ENCODE measurements around the gene RNF167. TPM values are rescaled to one million over a fixed set of nuclear protein-coding genes. Genes with fewer than 3 reads are reported as not detected.

RNF167 gene
- total and polyA plus RNA-seq, 2 of the 8 experiments (the other 6 are each of a cell fraction or from before 2014, with no cell fraction given) = 140 to 281 TPM

DNA sequence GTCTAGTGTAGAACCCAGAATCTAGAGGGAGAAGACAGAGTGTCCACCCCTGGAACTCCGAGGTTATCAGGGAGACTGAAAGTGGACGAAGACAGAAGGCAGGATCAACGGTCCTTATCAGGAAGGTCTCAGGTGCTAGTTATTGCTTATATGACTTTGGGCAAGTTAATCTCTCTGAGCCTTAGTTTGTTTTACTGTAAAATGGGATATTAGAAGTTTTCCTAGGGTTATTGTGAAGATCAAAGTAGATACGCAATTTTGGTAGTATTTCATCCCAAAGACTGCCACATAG, 1.2 kb downstream of the RNF167 start (continued):
- TF ChIP-seq TAF1 (IDR thresholded peaks at IDR 0.05; ENCODE audit: low read depth, low read length) (no peak), SIN3A (conservative IDR thresholded peaks at IDR 0.05 in 1 of 2, IDR thresholded peaks at IDR 0.05 in 1 of 2; ENCODE audit: low read depth in 1 of 2, low read length in 2 of 2) (no peak), ZNF274 (IDR thresholded peaks at IDR 0.05; ENCODE audit: borderline replicate concordance, extremely low read depth, low read length) (no peak), RAD21 (IDR thresholded peaks at IDR 0.05 in 1 of 2, conservative IDR thresholded peaks at IDR 0.05 in 1 of 2; ENCODE audit: low read depth in 2 of 2, low read length in 2 of 2) (no peak), SIX5 (IDR thresholded peaks at IDR 0.05; ENCODE audit: low read depth, low read length) (no peak), RXRA (IDR thresholded peaks at IDR 0.05; ENCODE audit: insufficient read depth, low read depth, low read length) (no peak)
